Cerebellar nuclear complex (tissue), 1 donor: ENCODE data around the gene LIN52.

Experiments used
- DNase-seq, 2 experiments: peaks; one replicate each; lab custom pipeline; 2025; lab: John Stamatoyannopoulos, UW

LIN52 gene

DNA sequence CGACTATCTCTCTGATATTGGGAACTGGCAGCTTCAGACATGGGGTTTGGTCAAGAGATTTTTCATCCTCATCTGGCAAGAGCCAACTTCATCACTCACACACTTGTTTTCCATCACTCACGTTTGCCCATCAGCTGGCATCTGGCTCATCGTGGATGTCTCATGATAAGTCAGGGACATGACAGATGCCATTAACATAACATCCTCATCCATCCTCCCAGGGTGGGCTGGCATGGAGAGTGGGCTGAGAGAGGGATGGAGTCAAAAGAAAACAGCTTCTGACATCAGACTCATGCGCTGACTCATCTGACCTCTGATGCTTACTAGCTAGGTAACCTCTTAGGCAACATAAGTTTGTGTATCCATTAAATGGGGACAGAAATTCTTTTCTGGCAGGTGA, 152.7 kb downstream of the LIN52 start:
- no peak for DNase-seq

DNA sequence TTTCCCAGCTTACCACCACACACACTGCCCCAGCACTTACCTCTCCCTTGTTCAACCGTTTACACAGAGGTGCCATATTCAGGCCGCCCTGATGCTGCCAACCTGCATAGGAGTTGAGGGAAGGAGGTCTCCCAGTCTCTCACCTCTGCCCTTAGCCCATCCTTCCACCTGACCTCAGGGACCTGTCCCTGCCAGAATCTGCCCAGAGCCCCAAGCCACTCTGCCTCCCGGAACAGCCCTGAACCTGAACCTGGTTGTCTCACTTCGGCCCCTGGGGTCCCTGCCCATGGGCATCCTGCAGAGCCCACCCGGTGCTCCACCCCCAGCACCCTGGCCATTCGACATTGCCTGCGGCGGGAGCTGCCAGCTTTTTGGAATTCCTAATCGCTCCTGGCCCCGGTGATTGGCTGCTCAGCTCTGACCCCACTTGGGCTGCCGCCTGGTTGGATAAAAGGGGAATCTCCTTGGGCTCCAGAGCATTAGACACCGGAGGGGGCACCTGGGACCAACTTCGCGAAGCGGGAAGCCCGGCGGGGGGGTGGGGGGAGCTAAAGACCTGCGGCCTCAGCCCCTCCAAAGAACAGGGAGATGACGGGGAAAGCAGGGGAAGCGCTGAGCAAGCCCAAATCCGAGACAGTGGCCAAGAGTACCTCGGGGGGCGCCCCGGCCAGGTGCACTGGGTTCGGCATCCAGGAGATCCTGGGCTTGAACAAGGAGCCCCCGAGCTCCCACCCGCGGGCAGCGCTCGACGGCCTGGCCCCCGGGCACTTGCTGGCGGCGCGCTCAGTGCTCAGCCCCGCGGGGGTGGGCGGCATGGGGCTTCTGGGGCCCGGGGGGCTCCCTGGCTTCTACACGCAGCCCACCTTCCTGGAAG, 154.5 kb downstream of the LIN52 start, which contains the start of gene VSX2:
TSS of gene VSX2 (plus strand) at position 476 of the 874 bp plus-strand sequence. CDS start at position 589, 113 bp downstream.
- no peak for DNase-seq

DNA sequence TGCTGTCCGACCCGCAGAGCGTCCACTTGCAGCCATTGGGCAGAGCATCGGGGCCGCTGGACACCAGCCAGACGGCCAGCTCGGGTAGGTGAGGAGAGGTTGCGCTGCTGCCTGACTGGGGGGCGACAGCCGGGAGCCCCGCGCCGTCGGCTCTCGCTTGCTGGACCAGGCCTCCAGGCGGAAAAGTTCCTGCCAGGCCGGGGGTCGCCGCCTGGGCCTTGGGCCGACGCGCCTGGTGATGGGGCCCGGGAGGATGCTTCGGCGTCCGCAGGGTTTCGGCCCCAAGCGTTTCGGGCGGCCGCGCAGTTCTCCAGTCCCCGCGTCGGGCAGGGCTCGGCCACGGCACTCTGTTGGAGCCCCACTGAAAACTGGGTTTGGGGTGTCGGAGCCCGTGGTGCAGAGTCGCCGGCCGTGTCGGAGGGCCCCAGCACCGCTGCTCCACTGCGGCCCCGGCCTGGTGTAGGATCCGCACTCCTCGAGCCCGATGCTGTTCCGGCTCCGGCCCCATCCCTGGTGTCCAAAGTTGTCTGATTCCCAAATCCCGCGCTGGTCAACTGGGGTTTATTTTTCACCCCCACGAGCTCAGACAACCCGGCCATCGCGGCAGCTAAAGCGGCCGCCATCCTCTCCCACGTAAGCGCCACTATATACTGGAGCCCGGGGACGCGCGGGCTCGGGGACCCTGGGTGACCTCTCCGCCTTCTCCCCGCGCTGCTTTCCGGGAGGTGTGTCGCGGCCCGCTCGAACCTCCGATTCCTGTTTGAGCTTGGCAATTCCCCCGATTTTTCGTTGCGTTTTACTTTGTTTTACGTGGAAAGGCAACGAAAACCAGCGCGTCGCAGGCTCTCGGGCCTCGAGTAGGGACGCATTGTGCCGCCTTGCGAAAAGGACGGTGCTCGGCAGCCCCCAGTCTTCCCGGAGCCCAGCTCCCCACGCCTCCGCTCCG, 155.4 kb downstream of the LIN52 start:
- DNase-seq: no peak

DNA sequence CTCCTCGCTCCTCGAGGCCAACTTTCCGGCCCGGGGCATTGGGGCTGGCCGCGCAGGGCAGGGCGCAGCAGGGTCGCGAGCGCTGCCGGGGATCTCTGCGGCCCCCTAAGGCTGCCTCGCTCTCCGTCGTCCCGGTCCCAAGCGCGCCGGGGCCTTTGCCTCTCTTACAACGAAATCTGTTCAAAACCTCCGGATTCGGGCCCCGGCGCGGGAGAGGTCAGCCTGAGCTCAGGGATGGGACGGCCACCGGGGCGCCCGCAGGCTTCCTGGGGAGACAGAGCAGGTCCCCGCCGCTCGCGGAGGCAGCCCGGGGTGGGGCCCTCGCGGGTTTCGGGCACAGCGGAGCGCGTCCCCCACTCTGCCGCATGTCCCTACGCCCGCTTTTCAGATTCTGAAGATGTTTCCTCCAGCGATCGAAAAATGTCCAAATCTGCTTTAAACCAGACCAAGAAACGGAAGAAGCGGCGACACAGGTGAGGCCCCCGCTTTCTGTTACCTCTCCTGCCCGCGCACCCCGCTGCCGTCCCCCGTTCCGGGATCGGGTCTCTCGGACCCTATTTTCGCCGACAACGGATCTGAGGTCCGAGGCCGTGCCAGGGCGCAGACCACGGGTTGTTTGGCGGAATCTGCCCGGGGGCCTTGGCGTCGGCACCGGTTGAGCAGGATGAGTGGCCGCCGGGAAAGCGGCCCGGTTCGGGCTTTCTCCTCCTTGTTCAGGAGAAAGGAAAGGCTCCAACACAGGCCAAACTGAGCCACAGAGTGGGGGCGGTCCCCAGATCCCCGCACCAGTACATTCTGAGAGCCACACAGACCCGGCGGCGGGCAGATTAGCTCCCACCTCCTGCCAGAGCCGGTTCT, 156.3 kb downstream of the LIN52 start:
- DNase-seq: no peak

- DNase-seq: no peak
Measured at GRCh38 chr14:74241652-74242017, 156.9 kb downstream of the LIN52 start.

GRCh38 chr14:74242021-74242779, 157.4 kb downstream of the LIN52 start:
- DNase-seq: no peak

- DNase-seq: no peak
Measured at GRCh38 chr14:74242780-74243042, 158.0 kb downstream of the LIN52 start.

DNA sequence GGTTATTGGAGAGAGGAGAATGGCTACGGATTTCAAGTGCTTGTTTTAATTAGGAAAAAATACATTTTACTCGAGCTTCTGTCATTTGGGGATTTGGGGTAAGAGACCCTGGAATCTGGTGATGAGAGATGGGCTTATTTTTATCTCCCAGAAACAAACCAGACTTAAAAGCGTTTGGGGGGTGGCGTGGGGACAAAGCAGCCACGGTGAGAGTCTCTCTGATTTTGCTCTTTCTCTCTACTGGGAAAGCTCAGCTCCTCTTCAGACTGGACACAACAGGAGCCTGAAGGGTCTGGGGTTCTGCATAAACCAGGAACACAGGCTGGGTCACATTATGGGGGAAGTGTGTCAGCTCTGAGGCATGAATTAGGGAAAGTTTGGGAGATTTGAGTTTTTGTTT, 158.3 kb downstream of the LIN52 start:
- DNase-seq: no peak

GRCh38 chr14:74244115-74244514, 159.4 kb downstream of the LIN52 start:
- no peak for DNase-seq

- DNase-seq: no peak
Measured at GRCh38 chr14:74245292-74245691, 160.5 kb downstream of the LIN52 start.

- no peak for DNase-seq
Measured at GRCh38 chr14:74246542-74246941, 161.8 kb downstream of the LIN52 start.

DNA sequence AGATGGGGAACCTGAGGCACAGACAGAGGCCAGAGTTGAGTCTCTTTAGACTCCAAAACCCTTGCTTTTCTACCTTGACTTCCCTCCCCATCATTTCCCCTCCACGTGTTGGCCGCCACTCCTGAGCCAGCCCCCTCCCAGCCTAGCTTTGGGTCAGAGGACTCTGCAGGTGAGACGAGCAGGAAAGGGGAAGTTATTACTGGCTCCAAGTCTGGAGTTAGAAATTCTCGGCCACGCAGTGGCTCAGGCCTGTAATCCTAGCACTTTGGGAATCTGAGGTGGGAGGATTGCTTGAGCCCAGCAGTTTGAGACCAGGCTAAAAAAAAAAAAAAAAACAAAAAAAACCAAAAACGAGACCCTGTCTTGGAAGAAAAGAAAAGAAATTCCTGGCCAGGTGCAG, 163.3 kb downstream of the LIN52 start:
- no peak for DNase-seq

DNA sequence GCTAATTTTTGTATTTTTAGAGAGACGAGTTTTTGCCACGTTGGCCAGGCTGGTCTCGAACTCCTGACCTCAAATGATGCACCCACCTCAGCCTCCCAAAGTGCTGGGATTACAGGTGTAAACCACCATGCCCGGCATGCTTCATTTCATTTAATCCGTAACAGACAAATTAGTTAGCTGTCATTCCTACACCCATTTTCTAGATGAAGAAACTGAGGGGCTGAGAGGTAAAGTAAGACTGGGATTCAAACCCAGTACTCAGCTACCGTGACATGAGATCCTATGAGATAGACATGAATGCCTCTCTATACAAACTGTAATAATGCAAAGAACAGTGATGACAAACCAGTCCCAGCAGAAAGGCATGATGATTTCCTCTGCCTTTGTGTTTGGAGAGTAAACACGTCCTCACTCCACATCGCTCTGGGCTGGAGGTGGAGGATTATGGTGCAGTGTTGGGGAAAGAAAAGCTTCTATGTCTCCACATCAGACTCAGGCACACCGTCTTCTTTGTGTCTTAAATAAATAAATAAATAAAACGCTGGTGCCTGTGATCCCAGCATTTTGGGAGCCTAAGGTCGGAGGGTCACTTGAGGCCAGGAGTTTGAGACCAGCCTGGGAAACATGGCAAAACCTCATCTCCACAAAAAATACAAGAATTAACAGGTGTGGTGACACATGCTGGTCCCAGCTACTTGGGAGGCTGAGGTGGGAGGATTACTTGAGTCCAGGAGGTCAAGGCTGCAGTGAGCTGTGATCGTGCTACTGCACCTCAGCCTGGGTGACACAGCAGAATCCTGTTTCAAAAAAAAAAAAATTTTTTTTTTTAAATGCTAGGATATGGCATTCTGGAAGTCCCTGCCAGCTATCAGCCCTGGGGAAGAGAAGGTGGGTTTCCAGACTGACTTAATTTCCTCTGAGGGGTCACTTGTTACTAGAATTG, 164.9 kb downstream of the LIN52 start:
- DNase-seq: no peak
